ENCODE measurements around the gene USP25. TPM values are rescaled to one million over a fixed set of nuclear protein-coding genes. Genes with fewer than 3 reads are reported as not detected.

Gene USP25
- total and polyA plus RNA-seq, 2 experiments from 2014 or later, result 11.8 to 49.2 TPM

- H3K27me3 Mint-ChIP-seq (ENCODE audit: insufficient read depth, low read depth, poor library complexity), result peaks cover 2% of the 10 kb centered on the region
- Histone ChIP-seq H3K4me1 (ENCODE audit: insufficient read depth) (peaks cover 7% of the 10 kb centered on the region), H3K4me2 (no peak overlapping the region), H3F3A (replicated peaks; ENCODE audit: low read depth) (no peaks in the 10 kb centered on the region), H3K4me3 (no peak overlapping the region), H3K9me2 (ENCODE audit: insufficient read depth) (no peaks in the 10 kb centered on the region), H3K79me2 (replicated peaks; ENCODE audit: insufficient read depth) (peaks cover 93% of the 10 kb centered on the region), H4K20me1 (replicated peaks; ENCODE audit: insufficient read depth) (peaks cover 6% of the 10 kb centered on the region), H2AFZ (no peak overlapping the region), H3K36me3 (ENCODE audit: insufficient read depth) (no peaks in the 10 kb centered on the region), H3K27ac (ENCODE audit: low read depth) (no peak overlapping the region), H3K27me3 (ENCODE audit: insufficient read depth) (no peaks in the 10 kb centered on the region)
- peak overlapping the region; percentile 93; the same call in 1 of the 2 replicates for H3K27ac Mint-ChIP-seq
- H3K36me3 Mint-ChIP-seq (ENCODE audit: low read depth), result peaks cover 10% of the 10 kb centered on the region
- H3K4me3 Mint-ChIP-seq, result no peak overlapping the region
- ATAC-seq (no peak), DNase-seq (ENCODE audit: low spot score) (no peak)
- H3K9me3 Mint-ChIP-seq, result no peaks in the 10 kb centered on the region
- TF ChIP-seq NANOG (IDR thresholded peaks at IDR 0.05; ENCODE audit: borderline replicate concordance) (no peak), STAT1 (IDR thresholded peaks at IDR 0.05; ENCODE audit: unreplicated experiment) (no peak), EZH2phosphoT487 (IDR thresholded peaks at IDR 0.05; ENCODE audit: unreplicated experiment) (no peak), REST (IDR thresholded peaks at IDR 0.05; ENCODE audit: unreplicated experiment) (no peak), ETS1 (IDR thresholded peaks at IDR 0.05) (no peak), ZNF331 (CRISPR knock-in tag; IDR thresholded peaks at IDR 0.05; ENCODE audit: low read depth) (no peak), EZH2 (IDR thresholded peaks at IDR 0.05; ENCODE audit: low read depth, unreplicated experiment) (no peak), ZNF462 (CRISPR knock-in tag; IDR thresholded peaks at IDR 0.05) (no peak), CTCF (conservative IDR thresholded peaks at IDR 0.05; ENCODE audit: low read depth in 2 of 2) (no peak), JUNB (IDR thresholded peaks at IDR 0.05; ENCODE audit: unreplicated experiment) (no peak), POLR2AphosphoS5 (IDR thresholded peaks at IDR 0.05; ENCODE audit: low read depth) (no peak), ZNF114 (CRISPR knock-in tag; IDR thresholded peaks at IDR 0.05) (no peak), CREB1 (CRISPR knock-in tag; IDR thresholded peaks at IDR 0.05; ENCODE audit: low read depth) (no peak)
- H3K4me1 Mint-ChIP-seq, result peaks cover 49% of the 10 kb centered on the region
Measured at GRCh38 chr21:15748586-15748985, 18.8 kb downstream of the USP25 start.

Measured in GM23338 (cell line).